Caco-2 (cell line): Measurements from ENCODE around the gene ARF1. TPM values are rescaled to one million over a fixed set of nuclear protein-coding genes. Genes with fewer than 3 reads are reported as not detected.

Source experiments
- BruUV-seq: library from RNA; stranded (reverse); fragments of 400-500 nt; replicated peaks from 2 replicates; lab custom pipeline; 2021; lab: Mats Ljungman, UMichigan
- CTCF ChIA-PET: fragments of 300-600 bp; sonication (Branson Sonifier 250); formaldehyde crosslinking; loops from one replicate; lab custom pipeline; 2022; ENCODE audit warnings: antibody characterized with exemption; lab: Charles Lee
- POLR2A ChIA-PET: fragments of 300-600 bp; sonication (Branson Sonifier 250); formaldehyde crosslinking; loops from one replicate; lab custom pipeline; 2022; ENCODE audit warnings: antibody characterized with exemption; lab: Charles Lee
- DNase-seq, 2 experiments: peaks; one replicate each; pipeline versions ENCODE4 v3.0.0 to v3.0.0-alpha.2; 2020 to 2022
- H3K27me3 ChIP-seq: replicated peaks from 2 replicates; pipeline ENCODE4 v1.6.0; 2011; ENCODE audit warnings: low read length; ENCODE audit not compliant: control insufficient read depth, insufficient read depth
- H3K36me3 ChIP-seq: 2 replicates; pipeline ENCODE4 v1.5.1; 2011; ENCODE audit warnings: low read length; ENCODE audit not compliant: control insufficient read depth, insufficient read depth
- H3K4me1 ChIP-seq: fragments of 250-450 bp; sonication (Bioruptor Pico); 2 replicates; pipeline ENCODE4 v1.5.1; 2020; ENCODE audit warnings: mild to moderate bottlenecking
- H3K4me3 ChIP-seq: 2 replicates; pipeline ENCODE4 v1.5.1; 2011; ENCODE audit warnings: low read depth, mild to moderate bottlenecking, control low read depth, low read length
- H3K9me3 ChIP-seq: fragments of 250-450 bp; sonication (Bioruptor Pico); 2 replicates; pipeline ENCODE4 v1.5.1; 2020; ENCODE audit warnings: mild to moderate bottlenecking, moderate library complexity
- H3K27ac Mint-ChIP-seq: one replicate; pipeline ENCODE4 v1.8.0; 2022; ENCODE audit warnings: mixed read lengths; ENCODE audit not compliant: unreplicated experiment
- H3K27me3 Mint-ChIP-seq: one replicate; pipeline ENCODE4 v1.8.0; 2022; ENCODE audit warnings: mixed read lengths; ENCODE audit not compliant: insufficient read depth, unreplicated experiment
- H3K36me3 Mint-ChIP-seq: one replicate; pipeline ENCODE4 v1.8.0; 2022; ENCODE audit warnings: mild to moderate bottlenecking, mixed read lengths; ENCODE audit not compliant: insufficient read depth, unreplicated experiment
- H3K4me1 Mint-ChIP-seq: one replicate; pipeline ENCODE4 v1.8.0; 2022; ENCODE audit warnings: low read depth, mixed read lengths; ENCODE audit not compliant: unreplicated experiment
- H3K4me3 Mint-ChIP-seq: one replicate; pipeline ENCODE4 v1.8.0; 2022; ENCODE audit warnings: mild to moderate bottlenecking, moderate library complexity, mixed read lengths; ENCODE audit not compliant: unreplicated experiment
- H3K9me3 Mint-ChIP-seq: one replicate; pipeline ENCODE4 v1.8.0; 2022; ENCODE audit warnings: mixed read lengths; ENCODE audit not compliant: unreplicated experiment
- intact Hi-C: fragments of 100-400 bp; cut with micrococcal nuclease; formaldehyde crosslinking; loops from one replicate; pipeline ENCODE4 v1.10.0; 2022; ENCODE audit not compliant: unreplicated experiment
- total RNA-seq: library from RNA; stranded (reverse); gene quantifications from 2 replicates; pipeline ENCODE4 v1.2.3, GENCODE V29; 2022
- TF ChIP-seq, protein P1 (sequence below), 2 experiments: fragments of 200-600 bp in 1 of 2; IDR thresholded peaks; 1 replicate in 1 of 2; 2 replicates in 1 of 2; pipeline versions ENCODE4 v1.5.1 to v1.8.0; 2011 to 2022; ENCODE audit warnings: antibody characterized with exemption in 1 of 2, control low read depth in 1 of 2, inconsistent platforms in 1 of 2, low read depth in 1 of 2, low read length in 1 of 2, mild to moderate bottlenecking in 1 of 2, moderate library complexity in 1 of 2; ENCODE audit not compliant: insufficient read depth in 1 of 2, severe bottlenecking in 1 of 2, unreplicated experiment in 1 of 2

The ARF1 gene
- total RNA-seq, 1 experiment from 2014 or later, result 378 TPM

DNA sequence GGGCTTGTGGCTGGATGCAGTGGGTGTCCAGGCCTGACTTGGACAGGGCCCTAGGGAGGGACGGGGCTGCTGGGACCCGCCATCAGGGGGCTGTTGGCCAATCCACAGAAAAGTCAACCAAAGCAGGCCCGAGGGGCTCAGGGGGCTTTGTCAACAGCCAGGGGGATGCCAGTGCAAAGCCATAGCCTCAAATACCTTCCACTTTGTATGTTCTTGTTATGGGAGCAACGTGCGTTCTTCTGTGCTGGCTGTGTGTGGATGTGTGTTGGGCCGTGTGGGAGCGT, 35.4 kb upstream of the ARF1 start:
- Histone ChIP-seq H3K9me3 (no peaks in the 10 kb centered on the region), H3K27me3 (no peaks in the 10 kb centered on the region), H3K4me3 (no peak overlapping the region), H3K36me3 (no peaks in the 10 kb centered on the region), H3K4me1 (no peaks in the 10 kb centered on the region)
- intact Hi-C loops, result no loop called here
- CTCF ChIA-PET, result no interaction called here
- POLR2A ChIA-PET, result no interaction called here
- Mint-ChIP-seq H3K27ac (no peak overlapping the region), H3K4me3 (no peak overlapping the region), H3K36me3 (no peaks in the 10 kb centered on the region), H3K27me3 (no peaks in the 10 kb centered on the region), H3K9me3 (no peaks in the 10 kb centered on the region), H3K4me1 (no peaks in the 10 kb centered on the region)
- no peak for DNase-seq
- no TSS peak for BruUV-seq
- TF ChIP-seq, protein P1, sequence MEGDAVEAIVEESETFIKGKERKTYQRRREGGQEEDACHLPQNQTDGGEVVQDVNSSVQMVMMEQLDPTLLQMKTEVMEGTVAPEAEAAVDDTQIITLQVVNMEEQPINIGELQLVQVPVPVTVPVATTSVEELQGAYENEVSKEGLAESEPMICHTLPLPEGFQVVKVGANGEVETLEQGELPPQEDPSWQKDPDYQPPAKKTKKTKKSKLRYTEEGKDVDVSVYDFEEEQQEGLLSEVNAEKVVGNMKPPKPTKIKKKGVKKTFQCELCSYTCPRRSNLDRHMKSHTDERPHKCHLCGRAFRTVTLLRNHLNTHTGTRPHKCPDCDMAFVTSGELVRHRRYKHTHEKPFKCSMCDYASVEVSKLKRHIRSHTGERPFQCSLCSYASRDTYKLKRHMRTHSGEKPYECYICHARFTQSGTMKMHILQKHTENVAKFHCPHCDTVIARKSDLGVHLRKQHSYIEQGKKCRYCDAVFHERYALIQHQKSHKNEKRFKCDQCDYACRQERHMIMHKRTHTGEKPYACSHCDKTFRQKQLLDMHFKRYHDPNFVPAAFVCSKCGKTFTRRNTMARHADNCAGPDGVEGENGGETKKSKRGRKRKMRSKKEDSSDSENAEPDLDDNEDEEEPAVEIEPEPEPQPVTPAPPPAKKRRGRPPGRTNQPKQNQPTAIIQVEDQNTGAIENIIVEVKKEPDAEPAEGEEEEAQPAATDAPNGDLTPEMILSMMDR (IDR thresholded peaks at IDR 0.05; ENCODE audit: insufficient read depth in 1 of 2, low read depth in 1 of 2, low read length in 1 of 2, severe bottlenecking in 1 of 2, unreplicated experiment in 1 of 2), result no peak

DNA sequence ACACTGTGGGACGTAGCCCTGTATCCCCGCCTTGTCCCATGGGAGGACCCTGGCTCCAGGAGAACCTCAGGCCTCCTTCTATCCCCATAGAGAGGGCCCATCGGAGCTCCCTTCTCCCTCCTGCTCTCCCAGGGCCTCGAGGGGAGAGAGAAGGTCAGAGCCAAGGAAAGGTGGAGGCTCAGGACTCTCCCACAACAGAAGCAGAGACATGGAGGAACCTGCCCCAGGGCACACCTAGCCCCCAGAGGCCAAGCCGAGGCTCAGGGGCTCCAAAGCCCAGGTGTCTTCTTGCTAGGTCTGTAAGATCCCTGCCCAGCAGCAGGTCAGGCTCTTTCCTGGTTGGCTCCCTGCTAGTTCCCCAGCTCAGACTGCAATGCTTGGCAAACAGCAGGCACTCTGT, 34.4 kb upstream of the ARF1 start:
- DNase-seq, result no peak
- no peaks in the 10 kb centered on the region for H3K9me3 ChIP-seq
- no peaks in the 10 kb centered on the region for H3K4me1 ChIP-seq
- no TSS peak for BruUV-seq
- Mint-ChIP-seq H3K4me3 (no peak overlapping the region), H3K27me3 (peaks cover 2% of the 10 kb centered on the region), H3K4me1 (no peaks in the 10 kb centered on the region), H3K27ac (no peak overlapping the region), H3K9me3 (no peaks in the 10 kb centered on the region), H3K36me3 (no peaks in the 10 kb centered on the region)
- H3K27me3 ChIP-seq, result no peaks in the 10 kb centered on the region
- intact Hi-C loops, result no loop called here
- ChIA-PET POLR2A (no interaction called here), CTCF (interaction anchor here (1.5 kb wide), 1 partner anchor 11 kb away, joined by 5 read pairs; no protein-coding TSS in a partner anchor)
- TF ChIP-seq, protein P1 (IDR thresholded peaks at IDR 0.05; ENCODE audit: insufficient read depth in 1 of 2, low read depth in 1 of 2, low read length in 1 of 2, severe bottlenecking in 1 of 2, unreplicated experiment in 1 of 2), result no peak
- H3K4me3 ChIP-seq, result no peak overlapping the region
- no peaks in the 10 kb centered on the region for H3K36me3 ChIP-seq

GRCh38 chr1:228048659-228049298, 33.7 kb upstream of the ARF1 start:
- Mint-ChIP-seq H3K36me3 (no peaks in the 10 kb centered on the region), H3K4me3 (no peak overlapping the region), H3K4me1 (no peaks in the 10 kb centered on the region), H3K27me3 (peaks cover 5% of the 10 kb centered on the region), H3K9me3 (no peaks in the 10 kb centered on the region), H3K27ac (no peak overlapping the region)
- no peaks in the 10 kb centered on the region for H3K4me1 ChIP-seq
- POLR2A ChIA-PET, result no interaction called here
- H3K9me3 ChIP-seq, result no peaks in the 10 kb centered on the region
- no peak overlapping the region for H3K4me3 ChIP-seq
- CTCF ChIA-PET, result interaction anchor here (0.5 to 1.5 kb wide), 2 partner anchors 11 to 253 kb away, joined by 4 to 5 read pairs; no protein-coding TSS in a partner anchor
- no peak for DNase-seq
- BruUV-seq, result no TSS peak
- H3K36me3 ChIP-seq, result no peaks in the 10 kb centered on the region
- TF ChIP-seq, protein P1 (IDR thresholded peaks at IDR 0.05; ENCODE audit: insufficient read depth in 1 of 2, low read depth in 1 of 2, low read length in 1 of 2, severe bottlenecking in 1 of 2, unreplicated experiment in 1 of 2), result no peak
- H3K27me3 ChIP-seq, result no peaks in the 10 kb centered on the region
- intact Hi-C loops, result no loop called here
